HEK293T (cell line): ENCODE measurements around the gene DNAAF3.

Experiments
- CTCF ChIA-PET: fragments of 350-600 bp; formaldehyde crosslinking; extraction: SDS; loops from one replicate; lab custom pipeline; 2021; ENCODE audit warnings: antibody characterized with exemption, inconsistent platforms; lab: Yijun Ruan, JAX
- POLR2A ChIA-PET: fragments of 350-600 bp; formaldehyde crosslinking; extraction: SDS; loops from one replicate; lab custom pipeline; 2020; ENCODE audit warnings: antibody characterized with exemption, inconsistent platforms; lab: Yijun Ruan, JAX
- DNase-seq: peaks from one replicate; pipeline ENCODE4 v3.0.0; 2012; ENCODE audit warnings: mixed read lengths; ENCODE audit errors: extremely low spot score
- ARNT ChIP-seq: fragments of 450-650 bp; IDR thresholded peaks from 2 replicates; pipeline ENCODE4 v1.6.1; 2017; ENCODE audit warnings: mild to moderate bottlenecking
- BHLHE40 ChIP-seq: fragments of 450-650 bp; IDR thresholded peaks from 2 replicates; pipeline ENCODE4 v1.6.1; 2016; ENCODE audit warnings: mild to moderate bottlenecking, moderate library complexity, borderline replicate concordance
- CTBP1 ChIP-seq: fragments of 450-650 bp; IDR thresholded peaks from 2 replicates; pipeline ENCODE4 v1.6.1; 2016; ENCODE audit warnings: borderline replicate concordance
- ELF4 ChIP-seq: fragments of 450-650 bp; IDR thresholded peaks from 2 replicates; pipeline ENCODE4 v1.6.1; 2017; ENCODE audit warnings: antibody characterized with exemption
- FOXA1 ChIP-seq: fragments of 450-650 bp; IDR thresholded peaks from 2 replicates; pipeline ENCODE4 v1.6.1; 2016; ENCODE audit warnings: mild to moderate bottlenecking
- FOXK2 ChIP-seq: fragments of 450-650 bp; IDR thresholded peaks from 2 replicates; pipeline ENCODE4 v1.6.1; 2016; ENCODE audit warnings: mild to moderate bottlenecking
- FOXM1 ChIP-seq: fragments of 450-650 bp; IDR thresholded peaks from 2 replicates; pipeline ENCODE4 v1.6.1; 2017; ENCODE audit warnings: mild to moderate bottlenecking, borderline replicate concordance
- HDGF ChIP-seq: fragments of 450-650 bp; IDR thresholded peaks from 2 replicates; pipeline ENCODE4 v1.6.1; 2017; ENCODE audit warnings: antibody characterized with exemption, borderline replicate concordance
- L3MBTL2 ChIP-seq: fragments of 450-650 bp; conservative IDR thresholded peaks from 2 replicates; pipeline ENCODE4 v1.6.1; 2016; ENCODE audit warnings: mild to moderate bottlenecking
- LEF1 ChIP-seq: fragments of 450-650 bp; IDR thresholded peaks from 2 replicates; pipeline ENCODE4 v1.6.1; 2017; ENCODE audit warnings: mild to moderate bottlenecking, borderline replicate concordance
- NFRKB ChIP-seq: fragments of 450-650 bp; IDR thresholded peaks from 2 replicates; pipeline ENCODE4 v1.6.1; 2016; ENCODE audit warnings: mild to moderate bottlenecking, moderate library complexity
- PKNOX1 ChIP-seq: fragments of 450-650 bp; IDR thresholded peaks from 2 replicates; pipeline ENCODE4 v1.6.1; 2016
- SP1 ChIP-seq: fragments of 450-650 bp; IDR thresholded peaks from 2 replicates; pipeline ENCODE4 v1.6.1; 2017
- SUZ12 ChIP-seq: fragments of 450-650 bp; IDR thresholded peaks from 2 replicates; pipeline ENCODE4 v1.6.1; 2016; ENCODE audit warnings: mild to moderate bottlenecking
- TARDBP ChIP-seq: fragments of 450-650 bp; IDR thresholded peaks from 2 replicates; pipeline ENCODE4 v1.6.1; 2016
- ZNF384 ChIP-seq: fragments of 450-650 bp; IDR thresholded peaks from 2 replicates; pipeline ENCODE4 v1.6.1; 2016

The DNAAF3 gene

GRCh38 chr19:55161571-55162322, 4.7 kb downstream of the DNAAF3 start:
- CTCF ChIA-PET, result no interaction called here
- POLR2A ChIA-PET, result no interaction called here
- DNase-seq, result no peak
- TF ChIP-seq FOXK2, result no peak
- TF ChIP-seq FOXM1, result no peak
- no peak for TF ChIP-seq TARDBP
- no peak for TF ChIP-seq LEF1
- TF ChIP-seq PKNOX1, result no peak
- TF ChIP-seq BHLHE40, result no peak
- TF ChIP-seq SP1, result no peak
- no peak for TF ChIP-seq SUZ12
- TF ChIP-seq ELF4, result no peak
- TF ChIP-seq CTBP1, result no peak
- no peak for TF ChIP-seq FOXA1
- TF ChIP-seq NFRKB, result no peak
- TF ChIP-seq ZNF384, result no peak
- TF ChIP-seq HDGF, result no peak
- TF ChIP-seq ARNT, result no peak
- no peak for TF ChIP-seq L3MBTL2

- CTCF ChIA-PET, result interaction anchor here (0.6 to 2.7 kb wide), 9 partner anchors 10 to 140 kb away, joined by 3 to 15 read pairs (median 4); partner anchors contain the start of gene HSPBP1
- no peak for DNase-seq
- POLR2A ChIA-PET, result interaction anchor here (1.6 to 2.3 kb wide), 2 partner anchors 12 to 98 kb away, joined by 3 to 7 read pairs; partner anchors contain the start of gene PPP6R1
- TF ChIP-seq LEF1 (no peak), HDGF (no peak), SP1 (no peak), FOXA1 (no peak), L3MBTL2 (no peak), PKNOX1 (no peak), NFRKB (no peak), ELF4 (no peak), FOXK2 (no peak), TARDBP (no peak), SUZ12 (no peak), ZNF384 (no peak), CTBP1 (no peak), ARNT (no peak), FOXM1 (no peak)
Observed at GRCh38 chr19:55160986-55161365, 5.4 kb downstream of the DNAAF3 start.

GRCh38 chr19:55160128-55160985, 6.1 kb downstream of the DNAAF3 start:
- peak; percentile 94 for DNase-seq
- POLR2A ChIA-PET, result interaction anchor here (1.3 to 2.3 kb wide), 4 partner anchors 13 to 248 kb away, joined by 3 to 12 read pairs (median 5); partner anchors contain the start of gene PPP6R1
- CTCF ChIA-PET, result interaction anchor here (0.5 to 2.7 kb wide), 14 partner anchors 9 to 349 kb away, joined by 3 to 15 read pairs (median 4); partner anchors contain the start of gene HSPBP1
- TF ChIP-seq L3MBTL2 (peak; percentile 52; the same call in 1 of the 2 replicates), PKNOX1 (peak; percentile 71), NFRKB (no peak), ELF4 (no peak)

GRCh38 chr19:55158848-55159749, 7.3 kb downstream of the DNAAF3 start:
- ChIA-PET CTCF (interaction anchor here (0.5 to 2.7 kb wide), 9 partner anchors 8 to 466 kb away, joined by 3 to 15 read pairs (median 5); no protein-coding TSS in a partner anchor), POLR2A (interaction anchor here (1.3 to 2.3 kb wide), 3 partner anchors 12 to 249 kb away, joined by 3 to 12 read pairs (median 7); partner anchors contain the start of gene PPP6R1)
- DNase-seq, result no peak
- TF ChIP-seq SUZ12 (no peak), FOXA1 (no peak)

GRCh38 chr19:55158423-55158822, 8.0 kb downstream of the DNAAF3 start:
- no peak for DNase-seq
- ChIA-PET POLR2A (interaction anchor here (1.0 to 2.2 kb wide), 2 partner anchors 12 to 14 kb away, joined by 4 to 12 read pairs; no protein-coding TSS in a partner anchor), CTCF (interaction anchor here (2.7 kb wide), 1 partner anchor 18 kb away, joined by 15 read pairs; no protein-coding TSS in a partner anchor)
- TF ChIP-seq NFRKB (no peak), SP1 (no peak), CTBP1 (no peak), BHLHE40 (no peak), ZNF384 (no peak), PKNOX1 (no peak), TARDBP (no peak)
